ENCODE measurements around the gene SELENOH.
A peak's percentile ranks its signal among the peaks of the same experiment; 100 is the strongest.

The SELENOH gene

GRCh38 chr11:57772562-57772961, 31.3 kb downstream of the SELENOH start:
- no peak for DNase-seq (ENCODE audit: low read depth)
- H3K4me3 ChIP-seq (ENCODE audit: control insufficient read depth, low read depth, low read length), result no peak overlapping the region
- no peak for TF ChIP-seq CTCF (conservative IDR thresholded peaks at IDR 0.05; ENCODE audit: control insufficient read depth, insufficient read depth, low read depth, low read length)

GRCh38 chr11:57773026-57773598, 31.8 kb downstream of the SELENOH start:
- H3K4me3 ChIP-seq (ENCODE audit: control insufficient read depth, low read depth, low read length), result no peak overlapping the region
- TF ChIP-seq CTCF (conservative IDR thresholded peaks at IDR 0.05; ENCODE audit: control insufficient read depth, insufficient read depth, low read depth, low read length), result no peak
- DNase-seq (ENCODE audit: low read depth), result no peak

GRCh38 chr11:57775491-57775890, 34.2 kb downstream of the SELENOH start:
- no peak for TF ChIP-seq CTCF (conservative IDR thresholded peaks at IDR 0.05; ENCODE audit: control insufficient read depth, insufficient read depth, low read depth, low read length)
- peak; percentile 58 for DNase-seq (ENCODE audit: low read depth)
- H3K4me3 ChIP-seq (ENCODE audit: control insufficient read depth, low read depth, low read length), result no peak overlapping the region

GRCh38 chr11:57776031-57776521, 34.8 kb downstream of the SELENOH start:
- DNase-seq (ENCODE audit: low read depth), result no peak
- no peak for TF ChIP-seq CTCF (conservative IDR thresholded peaks at IDR 0.05; ENCODE audit: control insufficient read depth, insufficient read depth, low read depth, low read length)
- H3K4me3 ChIP-seq (ENCODE audit: control insufficient read depth, low read depth, low read length), result no peak overlapping the region

- H3K4me3 ChIP-seq (ENCODE audit: control insufficient read depth, low read depth, low read length), result no peak overlapping the region
- DNase-seq (ENCODE audit: low read depth), result no peak
- TF ChIP-seq CTCF (conservative IDR thresholded peaks at IDR 0.05; ENCODE audit: control insufficient read depth, insufficient read depth, low read depth, low read length), result no peak
Measured at GRCh38 chr11:57776577-57777210, 35.4 kb downstream of the SELENOH start.

GRCh38 chr11:57777969-57778317, 36.7 kb downstream of the SELENOH start:
- no peak overlapping the region for H3K4me3 ChIP-seq (ENCODE audit: control insufficient read depth, low read depth, low read length)
- no peak for TF ChIP-seq CTCF (conservative IDR thresholded peaks at IDR 0.05; ENCODE audit: control insufficient read depth, insufficient read depth, low read depth, low read length)
- DNase-seq (ENCODE audit: low read depth), result no peak
